ENCODE data around the gene MPST.

- no peak for TF ChIP-seq CTCF (IDR thresholded peaks at IDR 0.05; ENCODE audit: low read depth, low read length)
- TF ChIP-seq EZH2phosphoT487 (IDR thresholded peaks at IDR 0.05; ENCODE audit: low read depth), result no peak
Measured at GRCh38 chr22:37069319-37069718, 49.8 kb downstream of the MPST start.

Measured in OCI-LY3 (cell line).